Activated naive CD8-positive, alpha-beta T cell (primary cell): ENCODE results near the gene STAT5B.
"Not testable (repeated sequence)": the region's sequence is repeated elsewhere in the genome, so short reads cannot be mapped to it uniquely, and the experiment has no call there.

Experiments used
- H3K27ac Mint-ChIP-seq: one replicate; pipeline ENCODE4 v1.8.0; 2021; ENCODE audit warnings: mixed read lengths
- H3K27me3 Mint-ChIP-seq: one replicate; pipeline ENCODE4 v1.8.0; 2021; ENCODE audit warnings: mixed read lengths
- H3K36me3 Mint-ChIP-seq: one replicate; pipeline ENCODE4 v1.8.0; 2021; ENCODE audit warnings: mixed read lengths
- H3K4me1 Mint-ChIP-seq: one replicate; pipeline ENCODE4 v1.8.0; 2021; ENCODE audit warnings: low read depth, mixed read lengths
- H3K4me3 Mint-ChIP-seq: one replicate; pipeline ENCODE4 v1.8.0; 2021; ENCODE audit warnings: mild to moderate bottlenecking, mixed read lengths
- H3K9me3 Mint-ChIP-seq: one replicate; pipeline ENCODE4 v1.8.0; 2021; ENCODE audit warnings: low read depth, mixed read lengths

STAT5B gene

GRCh38 chr17:42297775-42298174 is 21.6 kb upstream of the STAT5B start:
- H3K36me3 Mint-ChIP-seq, H3K27me3 Mint-ChIP-seq, H3K9me3 Mint-ChIP-seq, H3K27ac Mint-ChIP-seq, H3K4me3 Mint-ChIP-seq: not testable (repeated sequence)
- peaks cover 25% of the 10 kb centered on the region for H3K4me1 Mint-ChIP-seq

GRCh38 chr17:42296012-42296411 is 19.8 kb upstream of the STAT5B start:
- Mint-ChIP-seq H3K36me3 (peaks cover 8% of the 10 kb centered on the region), H3K4me3 (no peak overlapping the region), H3K27me3 (no peaks in the 10 kb centered on the region), H3K4me1 (peaks cover 29% of the 10 kb centered on the region), H3K27ac (no peak overlapping the region), H3K9me3 (no peaks in the 10 kb centered on the region)

GRCh38 chr17:42294469-42295398 is 18.5 kb upstream of the STAT5B start:
- H3K27ac Mint-ChIP-seq = peak overlapping the region; percentile 75
- H3K9me3 Mint-ChIP-seq = no peaks in the 10 kb centered on the region
- peak overlapping the region; percentile 65 for H3K4me3 Mint-ChIP-seq
- H3K4me1 Mint-ChIP-seq = peaks cover 41% of the 10 kb centered on the region
- peaks cover 16% of the 10 kb centered on the region for H3K36me3 Mint-ChIP-seq
- no peaks in the 10 kb centered on the region for H3K27me3 Mint-ChIP-seq

- Mint-ChIP-seq H3K9me3 (no peaks in the 10 kb centered on the region), H3K27ac (peak overlapping the region; percentile 97), H3K4me3 (peak overlapping the region; percentile 97), H3K27me3 (no peaks in the 10 kb centered on the region), H3K36me3 (peaks cover 19% of the 10 kb centered on the region), H3K4me1 (peaks cover 56% of the 10 kb centered on the region)
Observed at GRCh38 chr17:42291129-42291528, 14.9 kb upstream of the STAT5B start.

- no peaks in the 10 kb centered on the region for H3K27me3 Mint-ChIP-seq
- H3K27ac Mint-ChIP-seq = peak overlapping the region; percentile 97
- peak overlapping the region; percentile 97 for H3K4me3 Mint-ChIP-seq
- no peaks in the 10 kb centered on the region for H3K9me3 Mint-ChIP-seq
- peaks cover 19% of the 10 kb centered on the region for H3K36me3 Mint-ChIP-seq
- peaks cover 59% of the 10 kb centered on the region for H3K4me1 Mint-ChIP-seq
Observed at GRCh38 chr17:42290577-42290976, 14.4 kb upstream of the STAT5B start.

- Mint-ChIP-seq H3K36me3 (peaks cover 19% of the 10 kb centered on the region), H3K4me1 (peaks cover 54% of the 10 kb centered on the region), H3K4me3 (peak overlapping the region; percentile 97), H3K27ac (peak overlapping the region; percentile 97), H3K27me3 (no peaks in the 10 kb centered on the region), H3K9me3 (no peaks in the 10 kb centered on the region)
Observed at GRCh38 chr17:42289611-42290181, 13.5 kb upstream of the STAT5B start.

- H3K4me1 Mint-ChIP-seq = peaks cover 50% of the 10 kb centered on the region
- no peaks in the 10 kb centered on the region for H3K9me3 Mint-ChIP-seq
Observed at GRCh38 chr17:42288803-42289610, 12.8 kb upstream of the STAT5B start.

GRCh38 chr17:42287977-42288802 is 12.0 kb upstream of the STAT5B start, which contains the start of gene STAT5A:
Gene STAT5A (plus strand): TSS chr17:42288498. CDS start chr17:42289412, 914 bp downstream.
- Mint-ChIP-seq H3K4me1 (peaks cover 49% of the 10 kb centered on the region), H3K9me3 (no peaks in the 10 kb centered on the region), H3K36me3 (peaks cover 16% of the 10 kb centered on the region), H3K27ac (peak within 1 kb of the TSS; percentile 99), H3K4me3 (peak within 1 kb of the TSS; percentile 98), H3K27me3 (no peaks in the 10 kb centered on the region)

More at GRCh38 chr17:42288803-42289610, 12.8 kb upstream of the STAT5B start:
- Mint-ChIP-seq H3K4me3 (peak overlapping the region; percentile 97), H3K27ac (peak overlapping the region; percentile 97), H3K27me3 (no peaks in the 10 kb centered on the region), H3K36me3 (peaks cover 19% of the 10 kb centered on the region)

- H3K36me3 Mint-ChIP-seq = peaks cover 19% of the 10 kb centered on the region
Observed at GRCh38 chr17:42287305-42287976, 11.2 kb upstream of the STAT5B start.

GRCh38 chr17:42286411-42287221 is 10.4 kb upstream of the STAT5B start:
- H3K27me3 Mint-ChIP-seq = no peaks in the 10 kb centered on the region
- peaks cover 16% of the 10 kb centered on the region for H3K36me3 Mint-ChIP-seq
- H3K27ac Mint-ChIP-seq = peak overlapping the region; percentile 99
- H3K4me3 Mint-ChIP-seq = peak overlapping the region; percentile 98
- H3K9me3 Mint-ChIP-seq = no peaks in the 10 kb centered on the region
- H3K4me1 Mint-ChIP-seq = peaks cover 50% of the 10 kb centered on the region

More at GRCh38 chr17:42287305-42287976, 11.2 kb upstream of the STAT5B start:
- Mint-ChIP-seq H3K4me1 (peaks cover 54% of the 10 kb centered on the region), H3K9me3 (no peaks in the 10 kb centered on the region), H3K4me3 (peak overlapping the region; percentile 98), H3K27ac (peak overlapping the region; percentile 99), H3K27me3 (no peaks in the 10 kb centered on the region)

GRCh38 chr17:42285346-42286050 is 9.3 kb upstream of the STAT5B start:
- Mint-ChIP-seq H3K4me1 (peaks cover 43% of the 10 kb centered on the region), H3K27ac (peak overlapping the region; percentile 66), H3K9me3 (no peaks in the 10 kb centered on the region), H3K27me3 (no peaks in the 10 kb centered on the region), H3K36me3 (peaks cover 12% of the 10 kb centered on the region), H3K4me3 (peak overlapping the region; percentile 98)

GRCh38 chr17:42284566-42284965 is 8.4 kb upstream of the STAT5B start:
- Mint-ChIP-seq H3K4me3 (peak overlapping the region; percentile 30), H3K27ac (peak overlapping the region; percentile 28), H3K4me1 (peaks cover 38% of the 10 kb centered on the region), H3K27me3 (no peaks in the 10 kb centered on the region), H3K9me3 (no peaks in the 10 kb centered on the region), H3K36me3 (peaks cover 6% of the 10 kb centered on the region)
